Gastroesophageal sphincter (tissue), 3 donors: ENCODE results near the gene DSCAML1.

Experiments
- CTCF ChIP-seq, 4 experiments: fragments of 200-600 bp in 2 of 4; fragments of 450-650 bp in 2 of 4; sonication (generic) in 1 of 4; IDR thresholded peaks; one replicate each; pipeline ENCODE4 v1.5.1; 2017 to 2019; ENCODE audit warnings: antibody characterized with exemption in 4 of 4, mild to moderate bottlenecking in 2 of 4, moderate library complexity in 2 of 4
- EP300 ChIP-seq: sonication (generic); formaldehyde crosslinking; IDR thresholded peaks from one replicate; pipeline ENCODE4 v1.6.1; 2017; ENCODE audit warnings: antibody characterized with exemption, mild to moderate bottlenecking
- POLR2A ChIP-seq, 2 donors: fragments of 450-650 bp; IDR thresholded peaks; one replicate each; pipeline ENCODE4 v1.6.1; 2017; ENCODE audit warnings: antibody characterized with exemption in 2 of 2, mild to moderate bottlenecking in 2 of 2, moderate library complexity in 1 of 2
- POLR2AphosphoS5 ChIP-seq: sonication (generic); formaldehyde crosslinking; IDR thresholded peaks from one replicate; pipeline ENCODE4 v1.6.1; 2017; ENCODE audit warnings: antibody characterized with exemption

- no peak for TF ChIP-seq CTCF (IDR thresholded peaks at IDR 0.05)
- no peak for TF ChIP-seq POLR2AphosphoS5
- TF ChIP-seq EP300 = no peak
- no peak for TF ChIP-seq POLR2A (IDR thresholded peaks at IDR 0.05)
These were observed 405.8 kb downstream of the DSCAML1 start for GRCh38 chr11:117391181-117391580.
